RWPE2 (cell line): Measurements from ENCODE around the gene STMN1.
A peak's percentile ranks its signal among the peaks of the same experiment; 100 is the strongest.

Experiments
- ATAC-seq: fragments of 200-7000 bp; cut with Tn5 transposase; 3 replicates; pipeline ENCODE4 v1.9.1; 2021; ENCODE audit warnings: low read depth
- DNase-seq: peaks from one replicate; pipeline ENCODE4 v3.0.0-alpha.2; 2020; ENCODE audit warnings: low spot score
- H3K27ac ChIP-seq: fragments of 450-650 bp; 2 replicates; pipeline ENCODE4 v1.5.1; 2017; ENCODE audit warnings: mild to moderate bottlenecking; ENCODE audit not compliant: poor library complexity, severe bottlenecking
- H3K27me3 ChIP-seq: fragments of 250-450 bp; sonication (Bioruptor Pico); 2 replicates; pipeline ENCODE4 v1.5.1; 2021; ENCODE audit warnings: mild to moderate bottlenecking, moderate library complexity; ENCODE audit not compliant: insufficient read depth, poor library complexity, severe bottlenecking
- H3K36me3 ChIP-seq: fragments of 250-450 bp; sonication (Bioruptor Pico); 2 replicates; pipeline ENCODE4 v1.5.1; 2020; ENCODE audit warnings: low read depth, mild to moderate bottlenecking, moderate library complexity
- H3K4me1 ChIP-seq: fragments of 250-450 bp; sonication (Bioruptor Pico); 2 replicates; pipeline ENCODE4 v1.5.1; 2021; ENCODE audit warnings: mild to moderate bottlenecking, moderate library complexity; ENCODE audit not compliant: insufficient read depth, poor library complexity, severe bottlenecking
- H3K4me3 ChIP-seq: fragments of 250-450 bp; sonication (Bioruptor Pico); 2 replicates; pipeline ENCODE4 v1.5.1; 2021; ENCODE audit warnings: mild to moderate bottlenecking, moderate library complexity; ENCODE audit not compliant: severe bottlenecking
- H3K9me3 ChIP-seq: fragments of 250-450 bp; sonication (Bioruptor Pico); 2 replicates; pipeline ENCODE4 v1.5.1; 2021; ENCODE audit warnings: mild to moderate bottlenecking, moderate library complexity; ENCODE audit not compliant: severe bottlenecking
- CTCF ChIP-seq: fragments of 450-650 bp; IDR thresholded peaks from one replicate; pipeline ENCODE4 v1.5.1; 2017; ENCODE audit warnings: mild to moderate bottlenecking, moderate library complexity; ENCODE audit not compliant: poor library complexity, severe bottlenecking

Gene STMN1

GRCh38 chr1:25922056-25922970, 16.1 kb upstream of the STMN1 start:
- peak overlapping the region; percentile 31 for H3K4me3 ChIP-seq
- no peak for DNase-seq

GRCh38 chr1:25918615-25919014, 12.4 kb upstream of the STMN1 start:
- ATAC-seq, result no peak
- TF ChIP-seq CTCF, result no peak
- H3K4me1 ChIP-seq, result no peaks in the 10 kb centered on the region
- H3K27ac ChIP-seq, result no peak overlapping the region
- no peak for DNase-seq
- H3K4me3 ChIP-seq, result no peak overlapping the region
- H3K27me3 ChIP-seq, result peaks cover 2% of the 10 kb centered on the region
- H3K9me3 ChIP-seq, result no peaks in the 10 kb centered on the region
- H3K36me3 ChIP-seq, result no peaks in the 10 kb centered on the region

More at GRCh38 chr1:25922056-25922970, 16.1 kb upstream of the STMN1 start:
- peak; percentile 36; the same call in 2 of the 3 replicates for ATAC-seq
- Histone ChIP-seq H3K27ac (no peak overlapping the region), H3K27me3 (peaks cover 5% of the 10 kb centered on the region), H3K9me3 (no peaks in the 10 kb centered on the region), H3K36me3 (no peaks in the 10 kb centered on the region), H3K4me1 (no peaks in the 10 kb centered on the region)
- no peak for TF ChIP-seq CTCF

GRCh38 chr1:25917996-25918395, 11.8 kb upstream of the STMN1 start:
- TF ChIP-seq CTCF, result no peak
- no peaks in the 10 kb centered on the region for H3K36me3 ChIP-seq
- no peaks in the 10 kb centered on the region for H3K27me3 ChIP-seq
- H3K4me1 ChIP-seq, result no peaks in the 10 kb centered on the region
- no peak for ATAC-seq
- H3K9me3 ChIP-seq, result no peaks in the 10 kb centered on the region
- no peak overlapping the region for H3K27ac ChIP-seq
- no peak for DNase-seq
- no peak overlapping the region for H3K4me3 ChIP-seq

GRCh38 chr1:25916460-25916859, 10.2 kb upstream of the STMN1 start:
- Histone ChIP-seq H3K9me3 (no peaks in the 10 kb centered on the region), H3K4me3 (no peak overlapping the region), H3K27ac (no peak overlapping the region), H3K4me1 (peaks cover 12% of the 10 kb centered on the region), H3K27me3 (no peaks in the 10 kb centered on the region), H3K36me3 (no peaks in the 10 kb centered on the region)
- ATAC-seq, result no peak
- TF ChIP-seq CTCF, result no peak
- no peak for DNase-seq
